Keratinocyte (primary cell): ENCODE data around the gene ARL15. TPM values are rescaled to one million over a fixed set of nuclear protein-coding genes. Genes with fewer than 3 reads are reported as not detected.
"Not testable (repeated sequence)": the region's sequence is repeated elsewhere in the genome, so short reads cannot be mapped to it uniquely, and the experiment has no call there.

Experiments
- DNase-seq: peaks from one replicate; pipeline ENCODE4 v3.0.0-alpha.2; 2011; ENCODE audit warnings: low read depth, missing footprints, low spot score
- FAIRE-seq: peaks from 2 replicates; lab custom pipeline; 2011; peaks lifted over from hg19 to GRCh38; lab: Jason Lieb, UNC
- H2AFZ ChIP-seq: 2 replicates; pipeline ENCODE4 v1.6.0; 2012; ENCODE audit warnings: low read length, control low read depth, inconsistent platforms; ENCODE audit not compliant: control insufficient read depth
- H3K27ac ChIP-seq: 2 replicates; pipeline ENCODE4 v1.5.1; 2011; ENCODE audit warnings: low read length; ENCODE audit not compliant: control insufficient read depth, insufficient read depth
- H3K27me3 ChIP-seq: 3 replicates; pipeline ENCODE4 v1.6.0; 2011; ENCODE audit warnings: low read length; ENCODE audit not compliant: control insufficient read depth, insufficient read depth; ENCODE audit errors: extremely low read depth
- H3K36me3 ChIP-seq, 2 experiments: 2 replicates in 1 of 2; 3 replicates in 1 of 2; pipeline ENCODE4 v1.5.1; 2011; ENCODE audit warnings: low read length in 2 of 2, mild to moderate bottlenecking in 1 of 2; ENCODE audit not compliant: control insufficient read depth in 2 of 2, insufficient read depth in 2 of 2; ENCODE audit errors: extremely low read depth in 1 of 2
- H3K4me1 ChIP-seq: 3 replicates; pipeline ENCODE4 v1.5.1; 2011; ENCODE audit warnings: low read length; ENCODE audit not compliant: control insufficient read depth, insufficient read depth; ENCODE audit errors: extremely low read depth
- H3K4me2 ChIP-seq: 3 replicates; pipeline ENCODE4 v1.6.0; 2011; ENCODE audit warnings: low read depth, low read length; ENCODE audit not compliant: control insufficient read depth, insufficient read depth; ENCODE audit errors: extremely low read depth
- H3K4me3 ChIP-seq, 3 experiments: fragments of 200-600 bp in 1 of 3; sonication (generic) in 1 of 3; 2 replicates in 2 of 3; 3 replicates in 1 of 3; pipeline ENCODE4 v1.5.1; 2011 to 2016; ENCODE audit warnings: low read length in 3 of 3, mild to moderate bottlenecking in 3 of 3, control low read depth in 2 of 3, inconsistent platforms in 1 of 3, low read depth in 1 of 3, mixed read lengths in 1 of 3, mixed run types in 1 of 3, moderate library complexity in 1 of 3; ENCODE audit not compliant: control insufficient read depth in 2 of 3, insufficient read depth in 2 of 3; ENCODE audit errors: extremely low read depth in 1 of 3
- H3K79me2 ChIP-seq: 2 replicates; pipeline ENCODE4 v1.6.0; 2012; ENCODE audit warnings: low read length; ENCODE audit not compliant: control insufficient read depth, insufficient read depth
- H3K9ac ChIP-seq: 3 replicates; pipeline ENCODE4 v1.6.0; 2011; ENCODE audit warnings: low read length; ENCODE audit not compliant: control insufficient read depth, insufficient read depth; ENCODE audit errors: extremely low read depth
- H3K9me1 ChIP-seq: 3 replicates; pipeline ENCODE4 v1.6.0; 2011; ENCODE audit warnings: low read length; ENCODE audit not compliant: control insufficient read depth, insufficient read depth; ENCODE audit errors: extremely low read depth
- H3K9me3 ChIP-seq: 2 replicates; pipeline ENCODE4 v1.5.1; 2012; ENCODE audit warnings: low read depth, low read length; ENCODE audit not compliant: control insufficient read depth
- H4K20me1 ChIP-seq: 3 replicates; pipeline ENCODE4 v1.6.0; 2011; ENCODE audit warnings: low read length; ENCODE audit not compliant: control insufficient read depth, insufficient read depth; ENCODE audit errors: extremely low read depth
- EZH2 ChIP-seq: IDR thresholded peaks from one replicate; pipeline ENCODE4 v1.6.1; 2012; ENCODE audit warnings: inconsistent platforms, mild to moderate bottlenecking, low read length, moderate library complexity
- dilution Hi-C: fragments of 300-500 bp; cut with MboI; formaldehyde crosslinking; loops from one replicate; pipeline ENCODE4 v1.7.0; 2020; ENCODE audit warnings: low sequenced_read_pairs; ENCODE audit not compliant: extremely low pct_ligation_motif_present
- polyA plus RNA-seq, 5 experiments: library from polyadenylated mRNA; depleted of rRNA in 3 of 5; stranded (reverse) in 3 of 5; stranded (forward) in 1 of 5; unstranded in 1 of 5; fragments of >200 nt; gene quantifications; 1 replicate in 1 of 5; 2 replicates in 3 of 5; 3 replicates in 1 of 5; pipeline versions ENCODE4 v1.2.1 to v1.2.3, GENCODE V29; 2011 to 2012; ENCODE audit warnings: missing spikeins in 2 of 5, low read depth in 1 of 5, low replicate concordance in 1 of 5
- TF ChIP-seq, protein P1 (sequence below), 3 experiments: IDR thresholded peaks in 1 of 3; conservative IDR thresholded peaks in 1 of 3; optimal IDR thresholded peaks in 1 of 3; 2 replicates in 2 of 3; 3 replicates in 1 of 3; pipeline versions ENCODE3 to v1.5.1; 2011; ENCODE audit warnings: low read length in 3 of 3, mild to moderate bottlenecking in 3 of 3, moderate library complexity in 2 of 3, control low read depth in 1 of 3, inconsistent platforms in 1 of 3; ENCODE audit not compliant: insufficient read depth in 2 of 3; ENCODE audit errors: extremely low read depth in 1 of 3

The ARL15 gene
- polyA plus RNA-seq, 1 donor (not counting 4 experiments of a cell fraction or from before 2014, with no cell fraction given) = 19.7 TPM

DNA sequence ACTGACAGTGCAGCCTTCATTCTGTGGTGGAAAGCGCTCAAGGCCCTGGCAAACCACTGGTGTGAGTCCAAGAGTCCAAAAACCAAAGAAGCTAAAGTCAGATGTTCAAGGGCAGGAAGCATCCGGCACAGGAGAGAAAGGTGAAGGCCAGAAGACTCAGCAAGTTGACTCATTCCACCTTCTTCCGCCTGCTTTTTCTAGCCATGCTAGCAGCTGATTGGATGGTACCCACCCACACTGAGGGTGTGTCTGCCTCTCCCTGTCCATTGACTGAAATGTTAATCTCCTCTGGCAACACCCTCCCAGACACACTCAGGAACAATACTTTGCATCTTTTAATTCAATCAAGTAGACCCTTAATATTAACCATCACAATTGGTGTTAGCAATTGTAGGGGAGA lies 453.9 kb downstream of the ARL15 start:
- H3K27me3 ChIP-seq = no peaks in the 10 kb centered on the region
- TF ChIP-seq, protein P1, sequence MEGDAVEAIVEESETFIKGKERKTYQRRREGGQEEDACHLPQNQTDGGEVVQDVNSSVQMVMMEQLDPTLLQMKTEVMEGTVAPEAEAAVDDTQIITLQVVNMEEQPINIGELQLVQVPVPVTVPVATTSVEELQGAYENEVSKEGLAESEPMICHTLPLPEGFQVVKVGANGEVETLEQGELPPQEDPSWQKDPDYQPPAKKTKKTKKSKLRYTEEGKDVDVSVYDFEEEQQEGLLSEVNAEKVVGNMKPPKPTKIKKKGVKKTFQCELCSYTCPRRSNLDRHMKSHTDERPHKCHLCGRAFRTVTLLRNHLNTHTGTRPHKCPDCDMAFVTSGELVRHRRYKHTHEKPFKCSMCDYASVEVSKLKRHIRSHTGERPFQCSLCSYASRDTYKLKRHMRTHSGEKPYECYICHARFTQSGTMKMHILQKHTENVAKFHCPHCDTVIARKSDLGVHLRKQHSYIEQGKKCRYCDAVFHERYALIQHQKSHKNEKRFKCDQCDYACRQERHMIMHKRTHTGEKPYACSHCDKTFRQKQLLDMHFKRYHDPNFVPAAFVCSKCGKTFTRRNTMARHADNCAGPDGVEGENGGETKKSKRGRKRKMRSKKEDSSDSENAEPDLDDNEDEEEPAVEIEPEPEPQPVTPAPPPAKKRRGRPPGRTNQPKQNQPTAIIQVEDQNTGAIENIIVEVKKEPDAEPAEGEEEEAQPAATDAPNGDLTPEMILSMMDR (optimal IDR thresholded peaks at IDR 0.05 in 1 of 3, IDR thresholded peaks at IDR 0.05 in 1 of 3, conservative IDR thresholded peaks at IDR 0.05 in 1 of 3; ENCODE audit: extremely low read depth in 1 of 3, insufficient read depth in 2 of 3, low read length in 3 of 3) = no peak
- TF ChIP-seq EZH2 = no peak
- no peaks in the 10 kb centered on the region for H3K36me3 ChIP-seq
- H3K4me1 ChIP-seq = no peaks in the 10 kb centered on the region
- FAIRE-seq (no peak), DNase-seq (no peak)
- dilution Hi-C loops = no loop called here
- H3K9ac ChIP-seq = no peak overlapping the region
- no peaks in the 10 kb centered on the region for H4K20me1 ChIP-seq
- H2AFZ ChIP-seq = no peak overlapping the region
- H3K4me2 ChIP-seq = no peak overlapping the region
- H3K27ac ChIP-seq = no peak overlapping the region
- peaks cover 4% of the 10 kb centered on the region for H3K9me3 ChIP-seq
- H3K9me1 ChIP-seq = no peaks in the 10 kb centered on the region
- no peaks in the 10 kb centered on the region for H3K79me2 ChIP-seq
- no peak overlapping the region for H3K4me3 ChIP-seq

DNA sequence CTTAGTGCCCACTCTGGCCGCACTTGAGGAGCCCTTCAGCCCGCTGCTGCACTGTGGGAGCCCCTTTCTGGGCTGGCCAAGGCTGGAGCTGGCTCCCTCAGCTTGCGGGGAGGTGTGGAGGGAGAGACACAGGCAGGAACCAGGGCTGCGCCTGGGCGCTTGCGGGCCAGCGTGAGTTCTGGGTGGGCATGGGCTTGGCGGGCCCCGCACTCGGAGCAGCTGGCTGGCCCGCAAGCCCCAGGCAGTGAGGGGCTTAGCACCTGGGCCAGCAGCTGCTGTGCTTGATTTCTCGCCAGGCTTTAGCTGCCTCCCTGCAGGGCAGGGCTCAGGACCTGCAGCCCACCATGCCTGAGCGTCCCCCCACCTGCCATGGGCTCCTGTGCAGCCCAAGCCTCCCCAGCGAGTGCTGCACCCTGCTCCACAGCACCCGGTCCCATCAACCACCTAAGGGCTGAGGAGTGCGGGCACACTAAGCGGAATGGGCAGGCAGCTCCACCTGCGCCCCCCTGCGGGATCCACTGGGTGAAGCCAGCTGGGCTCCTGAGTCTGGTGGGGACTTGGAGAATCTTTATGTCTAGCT lies 473.4 kb downstream of the ARL15 start:
- FAIRE-seq, DNase-seq, H3K9me3 ChIP-seq, H3K9me1 ChIP-seq, H3K79me2 ChIP-seq, H3K27ac ChIP-seq, dilution Hi-C loops, H3K27me3 ChIP-seq, H3K4me1 ChIP-seq, H3K9ac ChIP-seq, H3K4me2 ChIP-seq, H3K4me3 ChIP-seq, H4K20me1 ChIP-seq, H3K36me3 ChIP-seq, H2AFZ ChIP-seq: not testable (repeated sequence)

DNA sequence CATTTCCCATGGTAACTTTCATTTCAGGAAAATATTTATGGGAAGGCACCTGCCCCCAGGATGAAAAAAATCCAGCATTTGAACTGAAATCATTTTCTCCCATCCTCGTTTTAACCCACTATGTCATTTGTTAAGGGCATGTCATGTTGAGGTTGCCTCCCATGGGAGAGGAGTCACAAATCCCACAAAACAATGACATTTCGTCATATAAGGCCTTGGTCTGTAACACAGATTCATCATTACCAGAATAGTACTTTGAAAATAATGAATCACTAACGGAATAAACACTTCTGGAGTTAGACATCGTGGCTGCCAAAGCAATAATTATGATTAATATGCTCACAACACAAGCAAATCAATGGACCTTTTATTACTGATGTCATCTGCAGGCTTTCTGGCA lies 475.9 kb downstream of the ARL15 start:
- H3K9me3 ChIP-seq = no peaks in the 10 kb centered on the region
- no peak for DNase-seq
- no peaks in the 10 kb centered on the region for H3K9me1 ChIP-seq
- no peak overlapping the region for H3K4me2 ChIP-seq
- no peak overlapping the region for H3K4me3 ChIP-seq
- H3K4me1 ChIP-seq = no peaks in the 10 kb centered on the region
- H3K79me2 ChIP-seq = no peaks in the 10 kb centered on the region
- H3K27me3 ChIP-seq = no peaks in the 10 kb centered on the region
- no peak overlapping the region for H2AFZ ChIP-seq
- dilution Hi-C loops = no loop called here
- no peaks in the 10 kb centered on the region for H4K20me1 ChIP-seq
- H3K9ac ChIP-seq = no peak overlapping the region
- H3K36me3 ChIP-seq = no peaks in the 10 kb centered on the region
- TF ChIP-seq, protein P1 (optimal IDR thresholded peaks at IDR 0.05 in 1 of 3, IDR thresholded peaks at IDR 0.05 in 1 of 3, conservative IDR thresholded peaks at IDR 0.05 in 1 of 3; ENCODE audit: extremely low read depth in 1 of 3, insufficient read depth in 2 of 3, low read length in 3 of 3) = no peak
- TF ChIP-seq EZH2 = no peak
- no peak overlapping the region for H3K27ac ChIP-seq
- FAIRE-seq = no peak
